Liver (tissue), 3 donors: ENCODE results near the gene KRT85.

Experiments used
- EGR1 ChIP-seq, 2 donors: IDR thresholded peaks; 2 replicates each; pipeline ENCODE4 v1.6.1; 2016 to 2018; ENCODE audit warnings: antibody characterized with exemption in 2 of 2, low read depth in 2 of 2
- GABPA ChIP-seq, 2 donors: IDR thresholded peaks in 1 of 2; conservative IDR thresholded peaks in 1 of 2; 2 replicates each; pipeline ENCODE4 v1.6.1; 2016; ENCODE audit warnings: antibody characterized with exemption in 2 of 2, mild to moderate bottlenecking in 1 of 2, moderate library complexity in 1 of 2
- HNF4A ChIP-seq, 2 donors: conservative IDR thresholded peaks; 2 replicates each; pipeline ENCODE4 v1.6.1; 2016; ENCODE audit warnings: antibody characterized with exemption in 2 of 2, mild to moderate bottlenecking in 2 of 2
- NR2F2 ChIP-seq: IDR thresholded peaks from 2 replicates; pipeline ENCODE4 v1.6.1; 2016; ENCODE audit warnings: antibody characterized with exemption
- RAD21 ChIP-seq, 2 donors: IDR thresholded peaks; 2 replicates each; pipeline ENCODE4 v1.6.1; 2016; ENCODE audit warnings: antibody characterized with exemption in 2 of 2, mild to moderate bottlenecking in 2 of 2
- SP1 ChIP-seq: IDR thresholded peaks from 2 replicates; pipeline ENCODE4 v1.6.1; 2018; ENCODE audit warnings: antibody characterized with exemption, mild to moderate bottlenecking
- TAF1 ChIP-seq: conservative IDR thresholded peaks from 2 replicates; pipeline ENCODE4 v1.6.1; 2016; ENCODE audit warnings: antibody characterized with exemption, mild to moderate bottlenecking
- YY1 ChIP-seq: IDR thresholded peaks from 2 replicates; pipeline ENCODE4 v1.6.1; 2016; ENCODE audit warnings: antibody characterized with exemption, mild to moderate bottlenecking
- ZBTB33 ChIP-seq: IDR thresholded peaks from 2 replicates; pipeline ENCODE4 v1.6.1; 2016; ENCODE audit warnings: antibody characterized with exemption
- TF ChIP-seq, protein P1 (sequence below): IDR thresholded peaks from 2 replicates; pipeline ENCODE4 v1.6.1; 2016; ENCODE audit warnings: antibody characterized with exemption
- TF ChIP-seq, protein P2 (sequence below): fragments of 150-350 bp; IDR thresholded peaks from 2 replicates; pipeline ENCODE4 v1.5.1; 2017; ENCODE audit warnings: improper control_type of control experiment, low read depth, low read length; ENCODE audit not compliant: missing input control
- TF ChIP-seq, protein P3 (sequence below): IDR thresholded peaks from 2 replicates; pipeline ENCODE4 v1.6.1; 2016; ENCODE audit warnings: antibody characterized with exemption
- TF ChIP-seq, protein P4 (sequence below): IDR thresholded peaks from 2 replicates; pipeline ENCODE4 v1.6.1; 2016; ENCODE audit warnings: antibody characterized with exemption, mild to moderate bottlenecking
- donor health status: healthy.
- donor health status: healthy.

GRCh38 chr12:52401926-52402325 lies 34.6 kb upstream of the KRT85 start:
- TF ChIP-seq GABPA (IDR thresholded peaks at IDR 0.05 in 1 of 2, conservative IDR thresholded peaks at IDR 0.05 in 1 of 2) (no peak), SP1 (no peak), ZBTB33 (no peak), RAD21 (IDR thresholded peaks at IDR 0.05) (no peak), HNF4A (conservative IDR thresholded peaks at IDR 0.05) (no peak), YY1 (no peak), EGR1 (IDR thresholded peaks at IDR 0.05; ENCODE audit: low read depth in 2 of 2) (no peak), TAF1 (no peak), NR2F2 (no peak)
- TF ChIP-seq, protein P1, sequence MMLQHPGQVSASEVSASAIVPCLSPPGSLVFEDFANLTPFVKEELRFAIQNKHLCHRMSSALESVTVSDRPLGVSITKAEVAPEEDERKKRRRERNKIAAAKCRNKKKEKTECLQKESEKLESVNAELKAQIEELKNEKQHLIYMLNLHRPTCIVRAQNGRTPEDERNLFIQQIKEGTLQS, result no peak
- TF ChIP-seq, protein P2, sequence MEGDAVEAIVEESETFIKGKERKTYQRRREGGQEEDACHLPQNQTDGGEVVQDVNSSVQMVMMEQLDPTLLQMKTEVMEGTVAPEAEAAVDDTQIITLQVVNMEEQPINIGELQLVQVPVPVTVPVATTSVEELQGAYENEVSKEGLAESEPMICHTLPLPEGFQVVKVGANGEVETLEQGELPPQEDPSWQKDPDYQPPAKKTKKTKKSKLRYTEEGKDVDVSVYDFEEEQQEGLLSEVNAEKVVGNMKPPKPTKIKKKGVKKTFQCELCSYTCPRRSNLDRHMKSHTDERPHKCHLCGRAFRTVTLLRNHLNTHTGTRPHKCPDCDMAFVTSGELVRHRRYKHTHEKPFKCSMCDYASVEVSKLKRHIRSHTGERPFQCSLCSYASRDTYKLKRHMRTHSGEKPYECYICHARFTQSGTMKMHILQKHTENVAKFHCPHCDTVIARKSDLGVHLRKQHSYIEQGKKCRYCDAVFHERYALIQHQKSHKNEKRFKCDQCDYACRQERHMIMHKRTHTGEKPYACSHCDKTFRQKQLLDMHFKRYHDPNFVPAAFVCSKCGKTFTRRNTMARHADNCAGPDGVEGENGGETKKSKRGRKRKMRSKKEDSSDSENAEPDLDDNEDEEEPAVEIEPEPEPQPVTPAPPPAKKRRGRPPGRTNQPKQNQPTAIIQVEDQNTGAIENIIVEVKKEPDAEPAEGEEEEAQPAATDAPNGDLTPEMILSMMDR, result no peak
- TF ChIP-seq, protein P3, sequence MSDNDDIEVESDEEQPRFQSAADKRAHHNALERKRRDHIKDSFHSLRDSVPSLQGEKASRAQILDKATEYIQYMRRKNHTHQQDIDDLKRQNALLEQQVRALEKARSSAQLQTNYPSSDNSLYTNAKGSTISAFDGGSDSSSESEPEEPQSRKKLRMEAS, result no peak
- TF ChIP-seq, protein P4, sequence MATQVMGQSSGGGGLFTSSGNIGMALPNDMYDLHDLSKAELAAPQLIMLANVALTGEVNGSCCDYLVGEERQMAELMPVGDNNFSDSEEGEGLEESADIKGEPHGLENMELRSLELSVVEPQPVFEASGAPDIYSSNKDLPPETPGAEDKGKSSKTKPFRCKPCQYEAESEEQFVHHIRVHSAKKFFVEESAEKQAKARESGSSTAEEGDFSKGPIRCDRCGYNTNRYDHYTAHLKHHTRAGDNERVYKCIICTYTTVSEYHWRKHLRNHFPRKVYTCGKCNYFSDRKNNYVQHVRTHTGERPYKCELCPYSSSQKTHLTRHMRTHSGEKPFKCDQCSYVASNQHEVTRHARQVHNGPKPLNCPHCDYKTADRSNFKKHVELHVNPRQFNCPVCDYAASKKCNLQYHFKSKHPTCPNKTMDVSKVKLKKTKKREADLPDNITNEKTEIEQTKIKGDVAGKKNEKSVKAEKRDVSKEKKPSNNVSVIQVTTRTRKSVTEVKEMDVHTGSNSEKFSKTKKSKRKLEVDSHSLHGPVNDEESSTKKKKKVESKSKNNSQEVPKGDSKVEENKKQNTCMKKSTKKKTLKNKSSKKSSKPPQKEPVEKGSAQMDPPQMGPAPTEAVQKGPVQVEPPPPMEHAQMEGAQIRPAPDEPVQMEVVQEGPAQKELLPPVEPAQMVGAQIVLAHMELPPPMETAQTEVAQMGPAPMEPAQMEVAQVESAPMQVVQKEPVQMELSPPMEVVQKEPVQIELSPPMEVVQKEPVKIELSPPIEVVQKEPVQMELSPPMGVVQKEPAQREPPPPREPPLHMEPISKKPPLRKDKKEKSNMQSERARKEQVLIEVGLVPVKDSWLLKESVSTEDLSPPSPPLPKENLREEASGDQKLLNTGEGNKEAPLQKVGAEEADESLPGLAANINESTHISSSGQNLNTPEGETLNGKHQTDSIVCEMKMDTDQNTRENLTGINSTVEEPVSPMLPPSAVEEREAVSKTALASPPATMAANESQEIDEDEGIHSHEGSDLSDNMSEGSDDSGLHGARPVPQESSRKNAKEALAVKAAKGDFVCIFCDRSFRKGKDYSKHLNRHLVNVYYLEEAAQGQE, result no peak
